H1 (cell line): ENCODE data around the gene KRTAP3-2. TPM values are rescaled to one million over a fixed set of nuclear protein-coding genes. Genes with fewer than 3 reads are reported as not detected.

Experiments used
- CTCF ChIA-PET: fragments of 300-600 bp; sonication (Branson Sonifier 250); formaldehyde crosslinking; loops from one replicate; lab custom pipeline; 2021; ENCODE audit not compliant: partially characterized antibody; lab: Charles Lee
- POLR2A ChIA-PET: fragments of 300-600 bp; sonication (Branson Sonifier 250); formaldehyde crosslinking; loops from one replicate; lab custom pipeline; 2021; ENCODE audit warnings: inconsistent platforms; ENCODE audit not compliant: partially characterized antibody; lab: Charles Lee
- DNase-seq, 2 experiments: peaks; one replicate each; pipeline versions ENCODE4 v3.0.0 to v3.0.0-alpha.2; 2010 to 2022; ENCODE audit warnings: low spot score in 2 of 2, low read depth in 1 of 2, mixed read lengths in 1 of 2
- FAIRE-seq: peaks from 2 replicates; lab custom pipeline; 2011; peaks lifted over from hg19 to GRCh38; lab: Jason Lieb, UNC
- H2AFZ ChIP-seq: 2 replicates; pipeline ENCODE4 v1.8.1; 2012; ENCODE audit warnings: low read length, inconsistent platforms
- H2AK5ac ChIP-seq: 2 replicates; pipeline ENCODE4 v1.6.1; 2013; ENCODE audit warnings: low read depth, low read length
- H2BK120ac ChIP-seq: replicated peaks from 2 replicates; pipeline ENCODE3; 2013; ENCODE audit warnings: low read depth, low read length, inconsistent platforms
- H2BK12ac ChIP-seq: 2 replicates; pipeline ENCODE4 v1.6.1; 2013; ENCODE audit warnings: low read depth, low read length
- H2BK15ac ChIP-seq: 2 replicates; pipeline ENCODE4 v1.6.1; 2013; ENCODE audit warnings: low read length
- H2BK20ac ChIP-seq: 2 replicates; pipeline ENCODE4 v1.6.1; 2013; ENCODE audit warnings: low read length
- H2BK5ac ChIP-seq: 2 replicates; pipeline ENCODE4 v1.6.1; 2013; ENCODE audit warnings: low read depth, low read length
- H3K14ac ChIP-seq: 2 replicates; pipeline ENCODE4 v1.6.1; 2013; ENCODE audit warnings: inconsistent platforms; ENCODE audit not compliant: insufficient read length
- H3K18ac ChIP-seq: 2 replicates; pipeline ENCODE4 v1.6.1; 2013; ENCODE audit warnings: low read length; ENCODE audit errors: extremely low read depth
- H3K23ac ChIP-seq: 2 replicates; pipeline ENCODE4 v1.6.1; 2013; ENCODE audit warnings: inconsistent platforms; ENCODE audit not compliant: insufficient read length
- H3K23me2 ChIP-seq: 2 replicates; pipeline ENCODE4 v1.6.1; 2013; ENCODE audit warnings: low read depth, low read length
- H3K27ac ChIP-seq: 2 replicates; pipeline ENCODE4 v1.6.1; 2011; ENCODE audit warnings: low read depth, low read length, inconsistent platforms
- H3K27me3 ChIP-seq, 4 experiments: replicated peaks in 1 of 4; 1 replicate in 1 of 4; 2 replicates in 3 of 4; pipeline versions ENCODE4 v1.6.1 to v1.8.1; 2011 to 2013; ENCODE audit warnings: low read length in 3 of 4, mild to moderate bottlenecking in 3 of 4, inconsistent platforms in 2 of 4, mixed read lengths in 2 of 4, moderate library complexity in 1 of 4; ENCODE audit not compliant: control insufficient read depth in 3 of 4, insufficient read depth in 3 of 4; ENCODE audit errors: extremely low read depth in 1 of 4
- H3K36me3 ChIP-seq, 4 experiments: 2 replicates each; pipeline versions ENCODE4 v1.6.1 to v1.8.1; 2011 to 2013; ENCODE audit warnings: mild to moderate bottlenecking in 4 of 4, low read length in 3 of 4, moderate library complexity in 2 of 4, control low read depth in 1 of 4, inconsistent platforms in 1 of 4; ENCODE audit not compliant: insufficient read depth in 4 of 4, control insufficient read depth in 2 of 4
- H3K4ac ChIP-seq: replicated peaks from 2 replicates; pipeline ENCODE3; 2013; ENCODE audit warnings: low read length, low read depth, mixed read lengths, inconsistent platforms; ENCODE audit not compliant: insufficient read length
- H3K4me1 ChIP-seq, 4 experiments: replicated peaks in 1 of 4; 1 replicate in 1 of 4; 2 replicates in 3 of 4; pipeline versions ENCODE4 v1.6.1 to v1.8.1; 2011 to 2013; ENCODE audit warnings: low read length in 3 of 4, inconsistent platforms in 2 of 4, mixed read lengths in 1 of 4; ENCODE audit not compliant: insufficient read depth in 4 of 4, control insufficient read depth in 3 of 4
- H3K4me2 ChIP-seq, 2 experiments: 2 replicates each; pipeline versions ENCODE4 v1.6.1 to v1.8.1; 2011 to 2013; ENCODE audit warnings: low read depth in 2 of 2, low read length in 2 of 2, control low read depth in 1 of 2, inconsistent platforms in 1 of 2, mild to moderate bottlenecking in 1 of 2; ENCODE audit not compliant: insufficient read depth in 1 of 2
- H3K4me3 ChIP-seq, 4 experiments: fragments of 200-600, 300-600 bp in 1 of 4; sonication (generic), shearing (Covaris generic), sonication (Bioruptor Twin) in 1 of 4; 2 replicates each; pipeline versions ENCODE4 v1.5.1 to v1.8.1; 2011 to 2016; ENCODE audit warnings: low read length in 4 of 4, low read depth in 3 of 4, control low read depth in 2 of 4, inconsistent platforms in 2 of 4, mild to moderate bottlenecking in 2 of 4, mixed read lengths in 1 of 4, moderate library complexity in 1 of 4; ENCODE audit not compliant: insufficient read depth in 2 of 4; ENCODE audit errors: extremely low read depth in 1 of 4
- H3K56ac ChIP-seq: replicated peaks from 2 replicates; pipeline ENCODE3; 2013; ENCODE audit warnings: low read depth, mild to moderate bottlenecking, mixed read lengths, low read length, inconsistent platforms; ENCODE audit not compliant: insufficient read length
- H3K79me1 ChIP-seq: 2 replicates; pipeline ENCODE4 v1.6.1; 2013; ENCODE audit warnings: low read depth, low read length, control low read depth
- H3K79me2 ChIP-seq, 2 experiments: 2 replicates each; pipeline versions ENCODE4 v1.6.1 to v1.8.1; 2012 to 2013; ENCODE audit warnings: low read length in 2 of 2, mild to moderate bottlenecking in 2 of 2, inconsistent platforms in 1 of 2; ENCODE audit not compliant: insufficient read depth in 2 of 2, control insufficient read depth in 1 of 2
- H3K9ac ChIP-seq, 4 experiments: replicated peaks in 1 of 4; 1 replicate in 1 of 4; 2 replicates in 3 of 4; pipeline versions ENCODE4 v1.6.1 to v1.8.1; 2011 to 2013; ENCODE audit warnings: low read depth in 3 of 4, low read length in 3 of 4, control low read depth in 2 of 4, mild to moderate bottlenecking in 2 of 4, moderate library complexity in 2 of 4, inconsistent platforms in 1 of 4; ENCODE audit errors: extremely low read depth in 1 of 4
- H3K9me3 ChIP-seq, 2 experiments: 2 replicates each; pipeline versions ENCODE4 v1.6.1 to v1.8.1; 2012 to 2013; ENCODE audit warnings: mild to moderate bottlenecking in 2 of 2, moderate library complexity in 2 of 2, control low read depth in 1 of 2, inconsistent platforms in 1 of 2, low read depth in 1 of 2, low read length in 1 of 2, mixed read lengths in 1 of 2; ENCODE audit not compliant: insufficient read depth in 2 of 2
- H4K20me1 ChIP-seq, 2 experiments: replicated peaks in 1 of 2; 2 replicates each; pipeline versions ENCODE3 to v1.8.1; 2011 to 2013; ENCODE audit warnings: inconsistent platforms in 2 of 2, low read length in 2 of 2, mild to moderate bottlenecking in 1 of 2; ENCODE audit not compliant: insufficient read depth in 2 of 2, control insufficient read depth in 1 of 2
- H4K5ac ChIP-seq: 2 replicates; pipeline ENCODE4 v1.6.1; 2013; ENCODE audit warnings: low read length, low read depth, mixed read lengths, inconsistent platforms; ENCODE audit not compliant: insufficient read length
- H4K8ac ChIP-seq: 2 replicates; pipeline ENCODE4 v1.8.0; 2013; ENCODE audit warnings: mild to moderate bottlenecking, moderate library complexity, low read length, inconsistent platforms; ENCODE audit not compliant: insufficient read depth; ENCODE audit errors: extremely low read depth
- H4K91ac ChIP-seq: replicated peaks from 2 replicates; pipeline ENCODE3; 2013; ENCODE audit warnings: low read length, mixed read lengths, inconsistent platforms; ENCODE audit not compliant: insufficient read length
- BCL11A ChIP-seq, 2 experiments: IDR thresholded peaks; one replicate each; pipeline ENCODE4 v1.6.1; 2011; ENCODE audit warnings: low read depth in 2 of 2, low read length in 2 of 2, mild to moderate bottlenecking in 2 of 2
- CBX5 ChIP-seq: fragments of 300-800, 300-1000 bp; sonication (generic); IDR thresholded peaks from 2 replicates; pipeline ENCODE4 v1.7.1; 2016; ENCODE audit warnings: antibody characterized with exemption, low read length, low read depth
- KDM5A ChIP-seq: fragments of 200-600 bp; IDR thresholded peaks from 2 replicates; pipeline ENCODE4 v1.7.1; 2012; ENCODE audit warnings: mild to moderate bottlenecking, low read length, inconsistent platforms, mixed read lengths
- MAX ChIP-seq: IDR thresholded peaks from 2 replicates; pipeline ENCODE4 v1.6.1; 2012; ENCODE audit warnings: inconsistent platforms
- RFX5 ChIP-seq: IDR thresholded peaks from 2 replicates; pipeline ENCODE4 v1.6.1; 2011; ENCODE audit warnings: low read depth, low read length, improper control_type of control experiment, borderline replicate concordance
- TAF1 ChIP-seq: IDR thresholded peaks from 2 replicates; pipeline ENCODE4 v1.6.1; 2011; ENCODE audit warnings: mild to moderate bottlenecking, low read depth, low read length
- ZNF274 ChIP-seq: IDR thresholded peaks from 2 replicates; pipeline ENCODE4 v1.7.0; 2012; ENCODE audit warnings: low read length, borderline replicate concordance; ENCODE audit errors: extremely low read depth
- WGBS, 2 experiments: shearing (Covaris generic) in 1 of 2; methylation state at CpG; one replicate each; pipeline versions ENCODE4 v1.1.6 to v1.1.7; 2013 to 2015; ENCODE audit warnings: low lambda C conversion rate in 2 of 2, mixed read lengths in 2 of 2, inconsistent platforms in 1 of 2, low coverage in 1 of 2, missing lambda C conversion rate in 1 of 2; ENCODE audit not compliant: insufficient replicate concordance in 2 of 2, insufficient coverage in 1 of 2, insufficient read length in 1 of 2; ENCODE audit errors: extremely low coverage in 1 of 2, missing lambda C conversion rate in 1 of 2; 5-methylcytosine and 5-hydroxymethylcytosine counted together
- polyA plus RNA-seq, 7 experiments: library from polyadenylated mRNA; depleted of rRNA in 3 of 7; stranded (reverse) in 5 of 7; unstranded in 2 of 7; fragments of >200 nt in 5 of 7; fragments of 200-250 nt in 2 of 7; gene quantifications; 1 replicate in 5 of 7; 2 replicates in 1 of 7; 4 replicates in 1 of 7; pipeline versions ENCODE4 v1.2.1 to v1.2.3, GENCODE V29; 2011 to 2013; ENCODE audit warnings: missing spikeins in 2 of 7, mixed read lengths in 2 of 7
- total RNA-seq: library from RNA; stranded (reverse); fragmentation: NEBNext Ultra II Directional; extraction: Animal tissue kit (Norgen Biotek cat#: 25700); gene quantifications from 2 replicates; pipeline ENCODE4 v1.2.1, GENCODE V29; 2021

Gene KRTAP3-2
- total and polyA plus RNA-seq, 2 of the 8 experiments (the other 6 are each of a cell fraction or from before 2014, with no cell fraction given): not detected

- H2BK12ac ChIP-seq: no peak overlapping the region
- H3K4me2 ChIP-seq: no peak overlapping the region
- no peak overlapping the region for H3K4ac ChIP-seq
- CTCF ChIA-PET: interaction anchor here (0.9 to 1.1 kb wide), 2 partner anchors 10 to 37 kb away, joined by 3 to 4 read pairs; partner anchors contain the start of gene KRTAP3-1
- no peaks in the 10 kb centered on the region for H3K36me3 ChIP-seq
- FAIRE-seq (no peak), DNase-seq (no peak)
- H4K5ac ChIP-seq: no peak overlapping the region
- no peak overlapping the region for H2BK120ac ChIP-seq
- no peak overlapping the region for H4K8ac ChIP-seq
- no peaks in the 10 kb centered on the region for H3K23me2 ChIP-seq
- no peak overlapping the region for H2AK5ac ChIP-seq
- no peaks in the 10 kb centered on the region; a peak in 1 of 7 replicates for H3K27me3 ChIP-seq
- no peaks in the 10 kb centered on the region for H3K79me1 ChIP-seq
- no peaks in the 10 kb centered on the region for H3K4me1 ChIP-seq
- no peaks in the 10 kb centered on the region for H3K9me3 ChIP-seq
- no peak overlapping the region for H2BK5ac ChIP-seq
- H3K14ac ChIP-seq: no peak overlapping the region
- no peak overlapping the region for H3K27ac ChIP-seq
- H2AFZ ChIP-seq: peak overlapping the region; percentile 46; the same call in 1 of the 2 replicates
- no peak overlapping the region for H3K9ac ChIP-seq
- TF ChIP-seq TAF1: no peak
- TF ChIP-seq BCL11A (IDR thresholded peaks at IDR 0.05; ENCODE audit: low read depth in 2 of 2, low read length in 2 of 2): no peak
- TF ChIP-seq CBX5: no peak
- no peak for TF ChIP-seq KDM5A
- no peak for TF ChIP-seq MAX
- TF ChIP-seq ZNF274: no peak
- no peak for TF ChIP-seq RFX5
- H3K4me3 ChIP-seq: no peak overlapping the region
- H4K91ac ChIP-seq: no peak overlapping the region
- H4K20me1 ChIP-seq: no peaks in the 10 kb centered on the region
- no peak overlapping the region for H3K23ac ChIP-seq
- no peak overlapping the region for H3K56ac ChIP-seq
- POLR2A ChIA-PET: no interaction called here
- H2BK20ac ChIP-seq: no peak overlapping the region
- no peak overlapping the region for H3K18ac ChIP-seq
- H3K79me2 ChIP-seq: no peaks in the 10 kb centered on the region
- WGBS, 2 experiments: 83% methylated on average over 3 of the region's 3 CpGs; no CpG with 5 or more reads in 1 of the 2 experiments
- no peak overlapping the region for H2BK15ac ChIP-seq
Observed at GRCh38 chr17:41018541-41018940, 18.8 kb upstream of the KRTAP3-2 start.
